Measurements from ENCODE around the gene MYB.

The MYB gene

GRCh38 chr6:135267085-135267484 lies 86.0 kb downstream of the MYB start:
- Histone ChIP-seq H3K36me3 (ENCODE audit: control insufficient read depth, insufficient read depth, low read length) (no peaks in the 10 kb centered on the region), H3K4me3 (ENCODE audit: extremely low read depth, insufficient read depth, low read length, poor library complexity, severe bottlenecking) (no peak overlapping the region), H3K4me1 (ENCODE audit: control insufficient read depth, insufficient read depth, low read length, poor library complexity, severe bottlenecking) (peaks cover 6% of the 10 kb centered on the region), H3K9me3 (ENCODE audit: control insufficient read depth, low read length) (no peaks in the 10 kb centered on the region), H3K27ac (ENCODE audit: low read depth, low read length, severe bottlenecking) (no peak overlapping the region)
- WGBS, 2 experiments (ENCODE audit: insufficient coverage in 2 of 2) = no CpG with 5 or more reads among the region's 2 CpGs

DNA sequence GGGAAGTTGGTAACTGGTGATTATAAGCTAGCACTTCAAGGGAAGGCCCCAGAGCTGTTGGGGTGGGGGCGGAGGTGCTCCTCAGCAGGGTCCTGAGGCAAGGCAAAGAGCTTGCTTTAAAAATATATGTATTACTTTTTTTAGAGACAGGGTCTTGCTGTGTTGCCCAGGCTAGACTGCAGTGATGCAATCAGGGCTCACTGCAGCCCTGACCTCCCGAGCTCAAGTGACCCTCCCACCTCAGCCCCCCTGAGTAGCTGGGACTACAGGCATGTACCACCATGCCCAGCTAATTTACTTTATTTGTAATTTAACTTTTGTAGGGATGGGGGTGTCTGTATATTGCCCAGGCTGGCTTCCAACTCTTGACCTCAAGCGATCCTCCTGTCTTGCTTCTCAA lies 87.2 kb downstream of the MYB start:
- Histone ChIP-seq H3K9me3 (ENCODE audit: control insufficient read depth, low read length) (no peaks in the 10 kb centered on the region), H3K4me3 (ENCODE audit: extremely low read depth, insufficient read depth, low read length, poor library complexity, severe bottlenecking) (no peak overlapping the region), H3K27ac (ENCODE audit: low read depth, low read length, severe bottlenecking) (no peak overlapping the region), H3K4me1 (ENCODE audit: control insufficient read depth, insufficient read depth, low read length, poor library complexity, severe bottlenecking) (no peaks in the 10 kb centered on the region), H3K36me3 (ENCODE audit: control insufficient read depth, insufficient read depth, low read length) (no peaks in the 10 kb centered on the region)
- WGBS, 2 experiments (ENCODE audit: insufficient coverage in 2 of 2) = 75 to 100% methylated on average over 1 to 2 of the region's 3 CpGs

DNA sequence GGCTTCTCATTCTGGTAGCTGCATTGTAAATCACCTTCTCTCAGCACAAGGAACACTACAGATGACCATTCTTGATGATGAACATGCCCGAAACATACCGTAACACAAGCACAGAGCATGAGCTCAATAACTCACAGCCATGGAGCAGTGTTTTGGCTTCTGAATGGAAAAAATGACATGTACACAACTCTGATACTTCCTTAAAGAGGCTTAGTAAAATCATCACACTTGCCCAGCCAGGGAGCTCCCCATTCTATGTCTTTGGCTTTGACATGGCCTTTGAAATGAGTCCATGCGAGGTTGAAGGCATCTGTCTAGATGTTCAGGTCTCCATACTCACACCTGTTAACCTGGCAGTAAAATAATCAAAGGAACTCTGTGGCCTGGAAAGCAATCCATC lies 87.6 kb downstream of the MYB start:
- no peaks in the 10 kb centered on the region for H3K4me1 ChIP-seq (ENCODE audit: control insufficient read depth, insufficient read depth, low read length, poor library complexity, severe bottlenecking)
- WGBS, 2 experiments (ENCODE audit: insufficient coverage in 2 of 2) = 94 to 100% methylated on average over 2 to 3 of the region's 3 CpGs
- H3K9me3 ChIP-seq (ENCODE audit: control insufficient read depth, low read length) = no peaks in the 10 kb centered on the region
- H3K4me3 ChIP-seq (ENCODE audit: extremely low read depth, insufficient read depth, low read length, poor library complexity, severe bottlenecking) = no peak overlapping the region
- H3K27ac ChIP-seq (ENCODE audit: low read depth, low read length, severe bottlenecking) = no peak overlapping the region
- no peaks in the 10 kb centered on the region for H3K36me3 ChIP-seq (ENCODE audit: control insufficient read depth, insufficient read depth, low read length)
